Fibroblast of the aortic adventitia (primary cell): ENCODE results near the gene PLEKHG3. TPM values are rescaled to one million over a fixed set of nuclear protein-coding genes. Genes with fewer than 3 reads are reported as not detected.

ENCODE experiments used
- DNase-seq: peaks from one replicate; pipeline ENCODE4 v3.0.0-alpha.2; 2010; ENCODE audit warnings: low read depth
- H3K4me3 ChIP-seq: 2 replicates; pipeline ENCODE4 v1.5.1; 2011; ENCODE audit warnings: low read depth, mild to moderate bottlenecking, control low read depth, low read length, moderate library complexity
- total RNA-seq: library from RNA; depleted of rRNA; stranded (reverse); fragments of >200 nt; gene quantifications from 2 replicates; pipeline ENCODE4 v1.2.3, GENCODE V29; 2012; ENCODE audit warnings: low replicate concordance
- TF ChIP-seq, protein P1 (sequence below): IDR thresholded peaks from 2 replicates; pipeline ENCODE4 v1.5.1; 2011; ENCODE audit warnings: mild to moderate bottlenecking, low read length, control low read depth, inconsistent platforms; ENCODE audit not compliant: insufficient read depth

The PLEKHG3 gene
- total RNA-seq, 1 donor: 9.0 TPM

DNA sequence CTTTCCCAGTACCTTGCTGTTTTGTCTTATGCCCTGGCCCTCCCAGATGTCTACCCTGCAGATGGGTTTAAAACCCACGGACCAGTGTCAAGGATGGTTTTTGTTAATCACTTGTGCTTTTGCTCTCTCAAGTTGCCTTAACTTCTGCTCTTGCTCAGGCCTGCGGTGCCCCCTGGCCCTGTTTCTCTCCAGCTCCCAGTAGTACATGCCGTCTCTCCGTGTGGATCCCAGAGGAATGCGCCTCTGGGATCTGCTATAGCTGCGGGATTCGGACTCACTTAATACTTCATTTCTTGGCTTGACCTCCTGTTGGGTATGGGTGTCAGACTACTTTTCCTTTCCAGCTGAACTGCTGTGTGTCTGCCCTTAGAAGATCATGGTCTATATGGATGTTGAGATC, 14.5 kb downstream of the PLEKHG3 start:
- DNase-seq: no peak
- TF ChIP-seq, protein P1, sequence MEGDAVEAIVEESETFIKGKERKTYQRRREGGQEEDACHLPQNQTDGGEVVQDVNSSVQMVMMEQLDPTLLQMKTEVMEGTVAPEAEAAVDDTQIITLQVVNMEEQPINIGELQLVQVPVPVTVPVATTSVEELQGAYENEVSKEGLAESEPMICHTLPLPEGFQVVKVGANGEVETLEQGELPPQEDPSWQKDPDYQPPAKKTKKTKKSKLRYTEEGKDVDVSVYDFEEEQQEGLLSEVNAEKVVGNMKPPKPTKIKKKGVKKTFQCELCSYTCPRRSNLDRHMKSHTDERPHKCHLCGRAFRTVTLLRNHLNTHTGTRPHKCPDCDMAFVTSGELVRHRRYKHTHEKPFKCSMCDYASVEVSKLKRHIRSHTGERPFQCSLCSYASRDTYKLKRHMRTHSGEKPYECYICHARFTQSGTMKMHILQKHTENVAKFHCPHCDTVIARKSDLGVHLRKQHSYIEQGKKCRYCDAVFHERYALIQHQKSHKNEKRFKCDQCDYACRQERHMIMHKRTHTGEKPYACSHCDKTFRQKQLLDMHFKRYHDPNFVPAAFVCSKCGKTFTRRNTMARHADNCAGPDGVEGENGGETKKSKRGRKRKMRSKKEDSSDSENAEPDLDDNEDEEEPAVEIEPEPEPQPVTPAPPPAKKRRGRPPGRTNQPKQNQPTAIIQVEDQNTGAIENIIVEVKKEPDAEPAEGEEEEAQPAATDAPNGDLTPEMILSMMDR: no peak
- H3K4me3 ChIP-seq: no peak overlapping the region

DNA sequence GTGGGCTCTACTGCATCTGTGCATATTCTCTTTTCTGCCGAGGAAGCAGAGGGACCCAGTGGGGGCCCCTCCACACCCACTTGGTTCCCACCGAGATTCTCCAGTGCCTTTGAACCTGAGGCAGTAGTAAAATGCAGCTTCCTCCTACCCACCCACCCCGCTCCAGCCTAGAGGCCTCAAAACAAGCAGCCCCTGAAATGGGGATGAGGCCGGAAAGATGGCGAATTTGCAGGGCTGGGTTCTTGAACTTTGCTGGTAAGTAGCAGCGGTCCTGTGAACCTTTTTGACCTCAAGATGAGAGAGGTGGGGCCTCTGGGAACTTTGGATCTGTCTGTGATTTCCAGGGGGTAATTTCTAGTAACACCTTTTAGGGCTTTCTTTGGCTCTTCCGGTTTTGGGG, 15.4 kb downstream of the PLEKHG3 start:
- no peak for DNase-seq
- TF ChIP-seq, protein P1: no peak

GRCh38 chr14:64720131-64720576, 15.9 kb downstream of the PLEKHG3 start:
- DNase-seq: no peak
- no peak overlapping the region for H3K4me3 ChIP-seq
- TF ChIP-seq, protein P1: no peak

More for the DNA sequence above, 15.4 kb downstream of the PLEKHG3 start:
- no peak overlapping the region for H3K4me3 ChIP-seq

DNA sequence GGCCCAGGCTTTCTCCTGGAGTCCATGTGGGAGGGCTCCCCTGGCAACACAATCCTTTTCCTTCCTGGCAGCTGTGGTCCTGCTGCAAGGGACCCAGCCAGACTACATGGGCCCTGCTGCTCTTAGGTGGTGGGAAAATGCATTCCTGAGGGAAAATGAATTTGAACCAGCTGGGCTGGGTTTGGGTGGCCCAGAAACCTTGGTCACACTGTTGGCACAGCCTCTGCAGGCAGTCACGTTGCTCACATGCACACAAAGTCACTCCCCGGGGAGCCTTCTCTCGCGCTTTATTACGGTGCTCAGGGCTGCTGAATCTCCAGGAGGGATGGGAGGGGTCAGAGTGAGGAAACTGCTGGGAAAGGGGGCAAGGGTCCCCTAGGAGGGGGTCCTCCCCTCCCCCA, 17.2 kb downstream of the PLEKHG3 start:
- no peak overlapping the region for H3K4me3 ChIP-seq
- peak; percentile 90 for DNase-seq
- TF ChIP-seq, protein P1: no peak

DNA sequence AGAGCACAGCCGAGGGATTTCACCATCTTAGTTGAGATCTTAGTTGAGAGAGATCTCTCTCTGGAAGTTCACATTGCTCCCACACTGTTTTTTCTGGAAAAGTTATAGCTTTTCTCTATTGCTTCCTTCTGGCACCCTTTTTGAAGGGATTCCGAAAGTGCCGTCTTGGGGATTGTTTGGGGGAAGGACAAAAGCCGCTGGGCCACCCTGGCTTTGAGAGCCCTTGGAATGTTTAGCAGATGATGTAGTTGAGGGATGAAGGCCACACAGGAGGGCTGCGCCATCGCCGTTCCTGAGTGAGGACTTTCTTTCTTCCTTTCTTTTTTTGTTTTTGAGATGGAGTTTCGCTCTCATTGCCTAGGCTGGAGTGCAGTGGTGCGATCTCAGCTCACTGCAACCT, 17.7 kb downstream of the PLEKHG3 start:
- TF ChIP-seq, protein P1: no peak
- peak; percentile 26 for DNase-seq
- no peak overlapping the region for H3K4me3 ChIP-seq

- no peak overlapping the region for H3K4me3 ChIP-seq
- TF ChIP-seq, protein P1: no peak
- no peak for DNase-seq
These were observed 18.7 kb downstream of the PLEKHG3 start for GRCh38 chr14:64722842-64723447.
